ENCODE results near the gene ZDHHC12.
"Not testable (repeated sequence)": the region's sequence is repeated elsewhere in the genome, so short reads cannot be mapped to it uniquely, and the experiment has no call there.

Gene ZDHHC12

GRCh38 chr9:128706671-128707381 lies 17.1 kb downstream of the ZDHHC12 start:
- DNase-seq: no peak

- no peak for DNase-seq
These were observed 17.9 kb downstream of the ZDHHC12 start for GRCh38 chr9:128706045-128706444.

GRCh38 chr9:128705051-128705965 lies 18.6 kb downstream of the ZDHHC12 start:
- DNase-seq: no peak

- DNase-seq: no peak
These were observed 19.6 kb downstream of the ZDHHC12 start for GRCh38 chr9:128704356-128704670.

- no peak for DNase-seq
These were observed 20.1 kb downstream of the ZDHHC12 start for GRCh38 chr9:128703616-128704355.

- peak; percentile 20 for DNase-seq
These were observed 20.8 kb downstream of the ZDHHC12 start for GRCh38 chr9:128702949-128703615.

- DNase-seq: peak; percentile 77
These were observed 21.4 kb downstream of the ZDHHC12 start, which contains the start of gene PKN3 for GRCh38 chr9:128702445-128702948. Gene PKN3 (plus strand): TSS chr9:128702503. CDS start chr9:128702916, 413 bp downstream.

- DNase-seq: no peak
These were observed 22.6 kb downstream of the ZDHHC12 start for GRCh38 chr9:128701227-128701854.

GRCh38 chr9:128699096-128699795 lies 24.7 kb downstream of the ZDHHC12 start:
- not testable (repeated sequence) for DNase-seq

- DNase-seq: no peak
These were observed 26.8 kb downstream of the ZDHHC12 start for GRCh38 chr9:128696923-128697707.

- no peak for DNase-seq
These were observed 29.6 kb downstream of the ZDHHC12 start for GRCh38 chr9:128694344-128694743.

GRCh38 chr9:128693738-128694137 lies 30.2 kb downstream of the ZDHHC12 start:
- DNase-seq: not testable (repeated sequence)

- no peak for DNase-seq
These were observed 33.3 kb downstream of the ZDHHC12 start for GRCh38 chr9:128690684-128691034.

- peak; percentile 47 for DNase-seq
These were observed 33.9 kb downstream of the ZDHHC12 start for GRCh38 chr9:128689820-128690683.

- peak; percentile 31 for DNase-seq
These were observed 34.6 kb downstream of the ZDHHC12 start for GRCh38 chr9:128689293-128689774.

GRCh38 chr9:128688501-128689292 lies 35.2 kb downstream of the ZDHHC12 start, which contains the start of gene SET:
Gene SET (plus strand): TSS chr9:128689222. CDS start chr9:128689583, 361 bp downstream.
- DNase-seq: peak; percentile 81

- DNase-seq: no peak
These were observed 36.5 kb downstream of the ZDHHC12 start for GRCh38 chr9:128687453-128687852.

Data from activated T-cell treated with anti-CD3 and anti-CD28 coated beads for 4 hours (primary cell).